ENCODE measurements around the gene DMD. TPM values are rescaled to one million over a fixed set of nuclear protein-coding genes. Genes with fewer than 3 reads are reported as not detected.

DMD gene
- total and polyA plus RNA-seq, 7 donors = 2.5 to 260 (median 183) TPM

DNA sequence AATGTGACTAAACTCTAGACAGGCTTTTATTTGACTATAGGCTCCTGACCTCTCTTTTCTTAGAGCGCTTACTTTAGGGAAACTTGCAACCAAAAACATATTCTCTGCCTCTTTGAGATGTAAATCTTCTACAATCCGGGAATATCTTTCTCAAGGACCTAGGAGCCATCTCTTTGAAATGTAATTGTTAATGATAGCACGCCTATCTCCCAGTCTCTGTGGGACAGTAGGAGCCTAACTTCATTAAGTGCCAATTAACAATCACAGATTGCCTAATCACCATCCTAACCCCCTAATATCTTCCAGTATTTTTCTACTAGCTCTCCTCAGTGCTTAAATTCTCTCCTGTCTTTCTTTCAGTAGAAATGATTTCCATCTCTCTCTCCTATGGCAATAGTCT is 628.6 kb downstream of the DMD start:
- Histone ChIP-seq H3K36me3 (no peaks in the 10 kb centered on the region), H3K9me3 (no peaks in the 10 kb centered on the region), H3K27me3 (no peaks in the 10 kb centered on the region), H3K27ac (no peak overlapping the region), H3K4me1 (no peaks in the 10 kb centered on the region), H3K4me3 (no peak overlapping the region)
- no peak for DNase-seq
- intact Hi-C loops (cut with DNase I) = no loop called here
- WGBS, 2 donors = 57 to 67% methylated on average over 3 of the region's 3 CpGs
- TF ChIP-seq EP300 (IDR thresholded peaks at IDR 0.05) = no peak
- no peak for TF ChIP-seq POLR2A (IDR thresholded peaks at IDR 0.05)
- TF ChIP-seq POLR2AphosphoS5 (IDR thresholded peaks at IDR 0.05) = no peak
- TF ChIP-seq, protein P1, sequence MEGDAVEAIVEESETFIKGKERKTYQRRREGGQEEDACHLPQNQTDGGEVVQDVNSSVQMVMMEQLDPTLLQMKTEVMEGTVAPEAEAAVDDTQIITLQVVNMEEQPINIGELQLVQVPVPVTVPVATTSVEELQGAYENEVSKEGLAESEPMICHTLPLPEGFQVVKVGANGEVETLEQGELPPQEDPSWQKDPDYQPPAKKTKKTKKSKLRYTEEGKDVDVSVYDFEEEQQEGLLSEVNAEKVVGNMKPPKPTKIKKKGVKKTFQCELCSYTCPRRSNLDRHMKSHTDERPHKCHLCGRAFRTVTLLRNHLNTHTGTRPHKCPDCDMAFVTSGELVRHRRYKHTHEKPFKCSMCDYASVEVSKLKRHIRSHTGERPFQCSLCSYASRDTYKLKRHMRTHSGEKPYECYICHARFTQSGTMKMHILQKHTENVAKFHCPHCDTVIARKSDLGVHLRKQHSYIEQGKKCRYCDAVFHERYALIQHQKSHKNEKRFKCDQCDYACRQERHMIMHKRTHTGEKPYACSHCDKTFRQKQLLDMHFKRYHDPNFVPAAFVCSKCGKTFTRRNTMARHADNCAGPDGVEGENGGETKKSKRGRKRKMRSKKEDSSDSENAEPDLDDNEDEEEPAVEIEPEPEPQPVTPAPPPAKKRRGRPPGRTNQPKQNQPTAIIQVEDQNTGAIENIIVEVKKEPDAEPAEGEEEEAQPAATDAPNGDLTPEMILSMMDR (IDR thresholded peaks at IDR 0.05) = no peak

DNA sequence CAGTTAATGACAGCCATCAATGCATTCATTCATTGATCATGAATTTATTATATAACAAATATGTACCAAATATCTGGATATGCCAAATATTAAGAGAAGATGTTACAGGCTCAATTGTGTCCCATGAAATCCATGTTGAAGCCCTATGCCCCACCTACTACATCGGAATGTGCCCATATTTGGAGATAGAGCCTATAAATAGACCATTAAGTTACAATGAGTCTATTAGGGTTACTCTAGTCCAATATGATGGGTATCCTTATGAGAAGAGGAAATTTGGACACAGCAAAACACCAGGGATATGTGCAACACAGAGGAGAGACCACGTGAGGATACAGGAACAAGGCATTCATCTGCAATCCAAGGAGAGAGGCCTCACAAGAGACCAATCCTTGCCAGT is 634.5 kb downstream of the DMD start:
- Histone ChIP-seq H3K4me3 (no peak overlapping the region), H3K9me3 (no peaks in the 10 kb centered on the region), H3K27me3 (no peaks in the 10 kb centered on the region), H3K4me1 (no peaks in the 10 kb centered on the region), H3K27ac (no peak overlapping the region), H3K36me3 (no peaks in the 10 kb centered on the region)
- TF ChIP-seq EP300 (IDR thresholded peaks at IDR 0.05) (no peak), POLR2A (IDR thresholded peaks at IDR 0.05) (no peak), POLR2AphosphoS5 (IDR thresholded peaks at IDR 0.05) (no peak)
- TF ChIP-seq, protein P1 (IDR thresholded peaks at IDR 0.05) = no peak
- intact Hi-C loops (cut with DNase I) = no loop called here
- DNase-seq = no peak
- 80% methylated on average over 2 of the region's 2 CpGs for WGBS, 2 donors

DNA sequence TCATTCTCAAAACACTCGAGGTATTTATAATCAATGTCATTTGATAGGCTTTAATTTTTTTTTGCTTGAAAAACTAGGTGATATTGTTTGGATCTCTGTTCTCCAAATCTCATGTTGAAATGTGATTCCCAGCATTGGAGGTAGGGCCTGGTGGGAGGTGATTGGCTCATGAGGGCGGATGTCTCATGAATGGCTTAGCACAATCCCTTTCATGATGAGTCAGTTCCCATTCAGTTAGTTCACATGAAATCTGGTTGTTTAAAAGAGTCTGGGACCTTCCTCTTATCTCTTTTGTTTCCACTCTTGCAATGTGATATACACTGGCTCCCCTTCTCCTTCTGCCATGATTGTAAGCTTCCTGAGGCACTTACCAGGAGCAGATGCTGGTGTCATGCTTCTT is 638.7 kb downstream of the DMD start:
- no peaks in the 10 kb centered on the region for H3K4me1 ChIP-seq
- no peaks in the 10 kb centered on the region for H3K9me3 ChIP-seq
- no peak overlapping the region for H3K27ac ChIP-seq
- intact Hi-C loops (cut with DNase I) = no loop called here
- WGBS, 2 donors = 83 to 86% methylated on average over 2 of the region's 2 CpGs
- DNase-seq = no peak
- H3K4me3 ChIP-seq = no peak overlapping the region
- H3K27me3 ChIP-seq = no peaks in the 10 kb centered on the region
- TF ChIP-seq, protein P1 (IDR thresholded peaks at IDR 0.05) = no peak
- no peak for TF ChIP-seq EP300 (IDR thresholded peaks at IDR 0.05)
- no peak for TF ChIP-seq POLR2A (IDR thresholded peaks at IDR 0.05)
- no peak for TF ChIP-seq POLR2AphosphoS5 (IDR thresholded peaks at IDR 0.05)
- no peaks in the 10 kb centered on the region for H3K36me3 ChIP-seq

DNA sequence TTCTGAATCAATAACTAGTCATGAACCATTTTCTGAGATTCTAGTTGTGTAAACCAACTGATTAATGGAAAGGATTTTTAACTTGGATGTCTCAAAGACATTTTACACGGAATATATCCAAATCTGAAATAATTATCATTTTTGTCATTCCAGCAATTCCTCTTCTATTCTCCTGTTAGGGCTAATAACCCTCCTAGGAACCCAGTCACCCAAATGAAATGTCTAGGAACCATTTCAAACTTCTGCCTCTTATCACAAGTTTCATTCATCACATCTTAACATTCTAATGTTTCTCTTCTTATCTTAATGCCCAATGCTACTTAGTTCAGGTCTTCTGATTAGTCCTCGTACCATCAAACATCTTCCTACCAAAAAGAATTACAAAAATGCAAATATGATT is 639.8 kb downstream of the DMD start:
- H3K27me3 ChIP-seq = no peaks in the 10 kb centered on the region
- TF ChIP-seq POLR2A (IDR thresholded peaks at IDR 0.05) (no peak), EP300 (IDR thresholded peaks at IDR 0.05) (no peak), POLR2AphosphoS5 (IDR thresholded peaks at IDR 0.05) (no peak)
- TF ChIP-seq, protein P1 (IDR thresholded peaks at IDR 0.05) = no peak
- intact Hi-C loops (cut with DNase I) = no loop called here
- H3K4me3 ChIP-seq = no peak overlapping the region
- DNase-seq = no peak
- WGBS, 2 donors = 65 to 75% methylated on average over 2 of the region's 2 CpGs
- no peak overlapping the region for H3K27ac ChIP-seq
- no peaks in the 10 kb centered on the region for H3K4me1 ChIP-seq
- no peaks in the 10 kb centered on the region for H3K9me3 ChIP-seq
- H3K36me3 ChIP-seq = no peaks in the 10 kb centered on the region

DNA sequence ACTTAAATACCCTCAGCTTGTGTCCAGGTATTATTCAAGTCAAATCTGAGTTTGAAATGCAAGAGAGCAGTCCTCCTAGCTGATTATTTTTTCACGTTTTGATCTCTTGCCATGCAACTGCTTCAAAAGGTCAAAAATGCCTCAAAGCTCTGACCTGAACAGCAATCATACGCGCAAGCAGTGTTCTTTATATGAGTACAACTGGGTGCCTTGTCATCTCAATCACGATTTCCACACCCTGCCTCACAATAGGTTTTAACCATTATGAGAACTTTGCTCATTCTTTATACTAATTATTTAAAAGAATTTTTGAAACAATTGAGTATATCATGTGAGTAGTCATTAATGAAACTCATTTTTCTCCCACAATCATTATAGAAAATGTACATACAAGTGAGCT is 649.1 kb downstream of the DMD start:
- no peaks in the 10 kb centered on the region for H3K4me1 ChIP-seq
- H3K36me3 ChIP-seq = peaks cover 0 to 9% (median 0%) of the 10 kb centered on the region in 4 donors
- no peak overlapping the region for H3K27ac ChIP-seq
- 72 to 84% methylated on average over 4 of the region's 4 CpGs for WGBS, 2 donors
- no peak overlapping the region for H3K4me3 ChIP-seq
- H3K27me3 ChIP-seq = no peaks in the 10 kb centered on the region
- TF ChIP-seq, protein P1 (IDR thresholded peaks at IDR 0.05) = no peak
- TF ChIP-seq POLR2A (IDR thresholded peaks at IDR 0.05) (no peak), POLR2AphosphoS5 (IDR thresholded peaks at IDR 0.05) (no peak), EP300 (IDR thresholded peaks at IDR 0.05) (no peak)
- intact Hi-C loops (cut with DNase I) = no loop called here
- no peaks in the 10 kb centered on the region for H3K9me3 ChIP-seq
- no peak for DNase-seq

All from sigmoid colon (tissue), 7 donors.